Vagina (tissue), 2 donors: ENCODE measurements around the gene EEF1AKMT4.

Source experiments
- POLR2A ChIP-seq, 2 donors: fragments of 450-650 bp; IDR thresholded peaks; one replicate each; pipeline ENCODE4 v1.6.1; 2017; ENCODE audit warnings: antibody characterized with exemption in 2 of 2, mild to moderate bottlenecking in 2 of 2, moderate library complexity in 2 of 2
- TF ChIP-seq, protein P1 (sequence below), 3 experiments: fragments of 450-650 bp in 2 of 3; fragments of 200-600 bp in 1 of 3; sonication (generic) in 1 of 3; IDR thresholded peaks; one replicate each; pipeline ENCODE4 v1.5.1; 2017 to 2019; ENCODE audit warnings: antibody characterized with exemption in 3 of 3, mild to moderate bottlenecking in 2 of 3, moderate library complexity in 2 of 3

DNA sequence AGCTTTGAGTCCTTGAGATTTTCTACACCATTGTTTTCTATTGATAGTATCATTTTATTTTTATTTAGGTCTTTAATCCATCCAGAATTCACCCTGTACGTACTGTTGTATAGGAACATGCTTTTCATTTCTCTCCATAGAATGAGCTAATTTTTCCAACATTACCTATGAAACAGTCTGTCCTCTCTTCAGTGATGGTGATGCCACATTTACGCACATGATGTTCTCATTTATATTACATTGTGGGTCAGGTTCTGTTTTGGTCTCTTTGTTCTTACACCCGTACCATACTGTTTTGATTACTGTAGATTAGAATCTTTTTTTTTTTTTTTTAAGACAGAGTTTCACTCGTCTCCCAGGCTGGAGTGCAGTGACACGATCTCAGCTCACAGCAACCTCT, 37.8 kb upstream of the EEF1AKMT4 start:
- TF ChIP-seq POLR2A (IDR thresholded peaks at IDR 0.05): no peak
- TF ChIP-seq, protein P1, sequence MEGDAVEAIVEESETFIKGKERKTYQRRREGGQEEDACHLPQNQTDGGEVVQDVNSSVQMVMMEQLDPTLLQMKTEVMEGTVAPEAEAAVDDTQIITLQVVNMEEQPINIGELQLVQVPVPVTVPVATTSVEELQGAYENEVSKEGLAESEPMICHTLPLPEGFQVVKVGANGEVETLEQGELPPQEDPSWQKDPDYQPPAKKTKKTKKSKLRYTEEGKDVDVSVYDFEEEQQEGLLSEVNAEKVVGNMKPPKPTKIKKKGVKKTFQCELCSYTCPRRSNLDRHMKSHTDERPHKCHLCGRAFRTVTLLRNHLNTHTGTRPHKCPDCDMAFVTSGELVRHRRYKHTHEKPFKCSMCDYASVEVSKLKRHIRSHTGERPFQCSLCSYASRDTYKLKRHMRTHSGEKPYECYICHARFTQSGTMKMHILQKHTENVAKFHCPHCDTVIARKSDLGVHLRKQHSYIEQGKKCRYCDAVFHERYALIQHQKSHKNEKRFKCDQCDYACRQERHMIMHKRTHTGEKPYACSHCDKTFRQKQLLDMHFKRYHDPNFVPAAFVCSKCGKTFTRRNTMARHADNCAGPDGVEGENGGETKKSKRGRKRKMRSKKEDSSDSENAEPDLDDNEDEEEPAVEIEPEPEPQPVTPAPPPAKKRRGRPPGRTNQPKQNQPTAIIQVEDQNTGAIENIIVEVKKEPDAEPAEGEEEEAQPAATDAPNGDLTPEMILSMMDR (IDR thresholded peaks at IDR 0.05): no peak
